Neural cell (in vitro differentiated cells): ENCODE data around the gene GSTM3. TPM values are rescaled to one million over a fixed set of nuclear protein-coding genes. Genes with fewer than 3 reads are reported as not detected.

Experiments
- H2AFZ ChIP-seq: fragments of 200-600, 300-800 bp; sonication (generic), shearing (Covaris generic); 2 replicates; pipeline ENCODE4 v1.6.0; 2014; ENCODE audit warnings: low read depth, mild to moderate bottlenecking, antibody characterized with exemption, low read length, moderate library complexity
- H3F3A ChIP-seq: fragments of 200-600 bp; shearing (Covaris generic); 2 replicates; pipeline ENCODE4 v1.6.1; 2016; ENCODE audit warnings: mild to moderate bottlenecking, moderate library complexity, mixed read lengths, antibody characterized with exemption, low read length; ENCODE audit not compliant: insufficient read depth, poor library complexity, severe bottlenecking
- H3K27ac ChIP-seq: fragments of 200-600, 300-800 bp; sonication (generic), shearing (Covaris generic); 2 replicates; pipeline ENCODE4 v1.5.1; 2014; ENCODE audit warnings: mild to moderate bottlenecking, low read length, moderate library complexity
- H3K27me3 ChIP-seq: fragments of 300-800, 200-600 bp; sonication (generic), shearing (Covaris generic); 2 replicates; pipeline ENCODE4 v1.6.0; 2014; ENCODE audit warnings: mild to moderate bottlenecking, low read depth, low read length, moderate library complexity; ENCODE audit not compliant: insufficient read depth
- H3K36me3 ChIP-seq: fragments of 300-800, 200-600 bp; sonication (generic), shearing (Covaris generic); 2 replicates; pipeline ENCODE4 v1.5.1; 2014; ENCODE audit warnings: mild to moderate bottlenecking, antibody characterized with exemption, low read length, moderate library complexity; ENCODE audit not compliant: insufficient read depth
- H3K4me2 ChIP-seq: fragments of 300-800, 200-600 bp; sonication (generic), shearing (Covaris generic); 2 replicates; pipeline ENCODE4 v1.6.0; 2014; ENCODE audit warnings: mild to moderate bottlenecking, low read length
- H3K4me3 ChIP-seq: fragments of 300-800, 200-600 bp; sonication (generic), shearing (Covaris generic); 2 replicates; pipeline ENCODE4 v1.5.1; 2014; ENCODE audit warnings: mild to moderate bottlenecking, low read length, moderate library complexity
- H3K79me2 ChIP-seq: fragments of 200-600 bp; shearing (Covaris generic); replicated peaks from 2 replicates; pipeline ENCODE4 v1.6.0; 2014; ENCODE audit warnings: mild to moderate bottlenecking, low read length, moderate library complexity; ENCODE audit not compliant: insufficient read depth
- H3K9ac ChIP-seq: fragments of 300-800, 200-600 bp; sonication (generic), shearing (Covaris generic); 2 replicates; pipeline ENCODE4 v1.6.1; 2016; ENCODE audit warnings: mild to moderate bottlenecking, low read length, mixed read lengths
- H3K9me2 ChIP-seq: fragments of 200-600 bp; shearing (Covaris generic); 2 replicates; pipeline ENCODE4 v1.6.1; 2016; ENCODE audit warnings: mild to moderate bottlenecking, low read length, mixed read lengths; ENCODE audit not compliant: insufficient read depth
- H3K9me3 ChIP-seq: fragments of 200-600, 300-800 bp; sonication (generic), shearing (Covaris generic); 2 replicates; pipeline ENCODE4 v1.6.1; 2016; ENCODE audit warnings: mild to moderate bottlenecking, mixed run types, low read length, moderate library complexity, mixed read lengths
- H4K20me1 ChIP-seq: fragments of 200-600 bp; shearing (Covaris generic); 2 replicates; pipeline ENCODE4 v1.6.1; 2016; ENCODE audit warnings: mild to moderate bottlenecking, mixed run types; ENCODE audit not compliant: insufficient read depth
- CTCF ChIP-seq: fragments of 450-650 bp; IDR thresholded peaks from 2 replicates; pipeline ENCODE4 v1.5.1; 2014; ENCODE audit warnings: antibody characterized with exemption, mild to moderate bottlenecking, moderate library complexity; ENCODE audit not compliant: poor library complexity, severe bottlenecking
- EP300 ChIP-seq: fragments of 450-650 bp; conservative IDR thresholded peaks from 2 replicates; pipeline ENCODE4 v1.6.1; 2014; ENCODE audit warnings: antibody characterized with exemption, mild to moderate bottlenecking, moderate library complexity; ENCODE audit not compliant: poor library complexity, severe bottlenecking
- EZH2 ChIP-seq: fragments of 200-600, 300-800 bp; shearing (Covaris generic), sonication (generic); IDR thresholded peaks from 2 replicates; pipeline ENCODE4 v1.6.1; 2014; ENCODE audit warnings: antibody characterized with exemption, low read length, borderline replicate concordance, mild to moderate bottlenecking; ENCODE audit not compliant: insufficient read depth, poor library complexity, severe bottlenecking
- MXI1 ChIP-seq: fragments of 450-650 bp; conservative IDR thresholded peaks from 2 replicates; pipeline ENCODE4 v1.6.1; 2014; ENCODE audit warnings: antibody characterized with exemption, mild to moderate bottlenecking; ENCODE audit not compliant: poor library complexity, severe bottlenecking
- POLR2AphosphoS5 ChIP-seq: IDR thresholded peaks from 2 replicates; pipeline ENCODE4 v1.6.1; 2012
- RAD21 ChIP-seq: fragments of 450-650 bp; conservative IDR thresholded peaks from 2 replicates; pipeline ENCODE4 v1.6.1; 2014; ENCODE audit warnings: antibody characterized with exemption, mild to moderate bottlenecking, moderate library complexity
- REST ChIP-seq: IDR thresholded peaks from 2 replicates; pipeline ENCODE4 v1.6.1; 2012; ENCODE audit warnings: borderline replicate concordance
- SMC3 ChIP-seq: fragments of 450-650 bp; conservative IDR thresholded peaks from 2 replicates; pipeline ENCODE4 v1.6.1; 2014; ENCODE audit warnings: antibody characterized with exemption, mild to moderate bottlenecking, moderate library complexity; ENCODE audit not compliant: poor library complexity
- TAF1 ChIP-seq: IDR thresholded peaks from 2 replicates; pipeline ENCODE4 v1.6.1; 2012; ENCODE audit warnings: low read depth
- polyA plus RNA-seq: library from polyadenylated mRNA; depleted of rRNA; stranded (reverse); fragments of >200 nt; gene quantifications from 2 replicates; pipeline ENCODE4 v1.2.3, GENCODE V29; 2014

Gene GSTM3
- polyA plus RNA-seq, 1 donor from 2014 or later: 195 TPM

GRCh38 chr1:109780982-109781381 is 40.1 kb upstream of the GSTM3 start:
- H3K4me2 ChIP-seq: no peak overlapping the region
- H3K9ac ChIP-seq: no peak overlapping the region
- H3F3A ChIP-seq: no peaks in the 10 kb centered on the region
- no peak for TF ChIP-seq TAF1
- TF ChIP-seq POLR2AphosphoS5: no peak
- TF ChIP-seq RAD21: no peak
- no peak for TF ChIP-seq CTCF
- TF ChIP-seq EZH2: no peak
- no peak for TF ChIP-seq SMC3
- TF ChIP-seq REST: no peak
- no peak for TF ChIP-seq EP300
- TF ChIP-seq MXI1: no peak
- no peaks in the 10 kb centered on the region for H4K20me1 ChIP-seq
- peaks cover 4% of the 10 kb centered on the region for H3K9me3 ChIP-seq
- no peaks in the 10 kb centered on the region for H3K79me2 ChIP-seq
- no peak overlapping the region for H3K4me3 ChIP-seq
- no peaks in the 10 kb centered on the region for H3K27me3 ChIP-seq
- no peak overlapping the region for H2AFZ ChIP-seq
- no peaks in the 10 kb centered on the region for H3K9me2 ChIP-seq
- H3K27ac ChIP-seq: no peak overlapping the region
- H3K36me3 ChIP-seq: no peaks in the 10 kb centered on the region

GRCh38 chr1:109777980-109778625 is 37.3 kb upstream of the GSTM3 start:
- Histone ChIP-seq H3K9me2 (no peaks in the 10 kb centered on the region), H3F3A (no peaks in the 10 kb centered on the region), H2AFZ (no peak overlapping the region), H4K20me1 (no peaks in the 10 kb centered on the region), H3K9me3 (peaks cover 4% of the 10 kb centered on the region), H3K27me3 (no peaks in the 10 kb centered on the region), H3K27ac (no peak overlapping the region), H3K36me3 (no peaks in the 10 kb centered on the region), H3K79me2 (no peaks in the 10 kb centered on the region), H3K4me3 (no peak overlapping the region), H3K4me2 (no peak overlapping the region), H3K9ac (no peak overlapping the region)
- no peak for TF ChIP-seq CTCF
- TF ChIP-seq POLR2AphosphoS5: no peak
- TF ChIP-seq REST: no peak
- no peak for TF ChIP-seq RAD21
- no peak for TF ChIP-seq MXI1
- no peak for TF ChIP-seq SMC3
- TF ChIP-seq TAF1: no peak
- TF ChIP-seq EZH2: no peak
- no peak for TF ChIP-seq EP300
